ENCODE data around the gene HOXA3. TPM values are rescaled to one million over a fixed set of nuclear protein-coding genes. Genes with fewer than 3 reads are reported as not detected.

The HOXA3 gene
- total RNA-seq, result 10 to 100 TPM in 2 of 4 donors, 1 to 10 TPM in 2; 4.9 to 20.8 (median 12.0) TPM
- 10 to 100 TPM in 2 of 3 donors, 1 to 10 TPM in 1; 3.9 to 15.6 (median 10.3) TPM for polyA plus RNA-seq

DNA sequence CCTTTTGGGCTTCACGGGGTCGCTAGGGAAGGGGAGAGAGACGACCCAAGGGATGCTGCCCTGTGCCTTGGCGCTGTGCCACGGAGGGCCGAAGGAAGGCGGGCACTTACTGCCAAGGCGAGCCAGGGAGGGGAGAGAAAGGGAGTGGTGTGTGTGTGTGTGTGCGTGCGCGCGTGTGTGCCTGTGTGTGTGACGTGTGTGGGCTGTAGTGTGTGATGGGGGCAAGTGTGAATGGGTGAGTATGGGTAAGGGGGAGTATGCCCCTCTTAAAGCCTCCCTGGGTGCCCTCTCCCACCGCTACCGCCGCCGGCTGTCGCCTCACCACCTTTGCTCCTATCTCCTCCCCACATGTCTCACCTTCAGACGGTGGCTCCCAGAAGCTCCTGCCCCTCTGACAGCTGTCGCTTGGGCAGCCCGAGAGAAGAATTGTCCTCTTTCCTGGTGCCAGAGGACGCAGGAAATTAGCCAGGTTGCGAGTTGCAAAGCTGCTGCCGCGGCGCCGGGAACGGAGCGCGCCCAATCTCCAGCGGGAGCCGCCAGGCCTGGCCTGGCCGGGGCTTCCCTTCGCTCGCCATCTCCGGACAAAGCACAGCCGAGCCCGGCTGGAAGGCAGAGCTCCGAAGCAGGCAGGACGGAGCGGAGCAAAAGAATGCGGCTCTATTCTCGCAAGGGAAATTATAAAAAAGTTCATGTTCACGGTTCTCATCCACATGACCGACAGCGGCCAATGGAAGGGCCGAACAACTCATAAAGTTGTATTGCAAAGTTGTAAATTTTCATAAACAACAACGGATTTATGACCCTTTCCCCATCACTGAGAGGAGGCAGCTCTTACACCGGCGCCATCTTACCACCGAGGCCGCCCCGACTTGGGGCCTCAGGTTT, at the start of gene HOXA3:
Gene HOXA3, minus strand, starts transcription at position 653 of the 885 bp plus-strand sequence. CDS start 41,943 bp downstream, outside the sequence.
- H3K4me1 ChIP-seq, result peaks cover 0 to 76% (median 57%) of the 10 kb centered on the region in 4 donors
- peak; percentile 93 for DNase-seq
- H3K9me3 ChIP-seq, result no peaks in the 10 kb centered on the region
- intact Hi-C loops (cut with DNase I), result loop anchor here (2.0 to 5.0 kb wide), 2 partner anchors 13 to 1295 kb away; partner anchors contain the start of gene HOXA9
- TF ChIP-seq, protein P1, sequence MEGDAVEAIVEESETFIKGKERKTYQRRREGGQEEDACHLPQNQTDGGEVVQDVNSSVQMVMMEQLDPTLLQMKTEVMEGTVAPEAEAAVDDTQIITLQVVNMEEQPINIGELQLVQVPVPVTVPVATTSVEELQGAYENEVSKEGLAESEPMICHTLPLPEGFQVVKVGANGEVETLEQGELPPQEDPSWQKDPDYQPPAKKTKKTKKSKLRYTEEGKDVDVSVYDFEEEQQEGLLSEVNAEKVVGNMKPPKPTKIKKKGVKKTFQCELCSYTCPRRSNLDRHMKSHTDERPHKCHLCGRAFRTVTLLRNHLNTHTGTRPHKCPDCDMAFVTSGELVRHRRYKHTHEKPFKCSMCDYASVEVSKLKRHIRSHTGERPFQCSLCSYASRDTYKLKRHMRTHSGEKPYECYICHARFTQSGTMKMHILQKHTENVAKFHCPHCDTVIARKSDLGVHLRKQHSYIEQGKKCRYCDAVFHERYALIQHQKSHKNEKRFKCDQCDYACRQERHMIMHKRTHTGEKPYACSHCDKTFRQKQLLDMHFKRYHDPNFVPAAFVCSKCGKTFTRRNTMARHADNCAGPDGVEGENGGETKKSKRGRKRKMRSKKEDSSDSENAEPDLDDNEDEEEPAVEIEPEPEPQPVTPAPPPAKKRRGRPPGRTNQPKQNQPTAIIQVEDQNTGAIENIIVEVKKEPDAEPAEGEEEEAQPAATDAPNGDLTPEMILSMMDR (IDR thresholded peaks at IDR 0.05), result no peak
- TF ChIP-seq POLR2AphosphoS5 (IDR thresholded peaks at IDR 0.05) (peak; percentile 87 to 97 (median 94)), POLR2A (IDR thresholded peaks at IDR 0.05) (peak; percentile 85 to 88)
- 1 to 2% methylated on average over 53 of the region's 53 CpGs for WGBS, 2 donors
- H3K27ac ChIP-seq, result peak within 1 kb of the TSS in 3 of 4 donors; percentile 91 to 96 (median 95)
- no peaks in the 10 kb centered on the region for H3K36me3 ChIP-seq
- H3K4me3 ChIP-seq, result peak within 1 kb of the TSS; percentile 64 to 73 (median 68)
- no peaks in the 10 kb centered on the region for H3K27me3 ChIP-seq

DNA sequence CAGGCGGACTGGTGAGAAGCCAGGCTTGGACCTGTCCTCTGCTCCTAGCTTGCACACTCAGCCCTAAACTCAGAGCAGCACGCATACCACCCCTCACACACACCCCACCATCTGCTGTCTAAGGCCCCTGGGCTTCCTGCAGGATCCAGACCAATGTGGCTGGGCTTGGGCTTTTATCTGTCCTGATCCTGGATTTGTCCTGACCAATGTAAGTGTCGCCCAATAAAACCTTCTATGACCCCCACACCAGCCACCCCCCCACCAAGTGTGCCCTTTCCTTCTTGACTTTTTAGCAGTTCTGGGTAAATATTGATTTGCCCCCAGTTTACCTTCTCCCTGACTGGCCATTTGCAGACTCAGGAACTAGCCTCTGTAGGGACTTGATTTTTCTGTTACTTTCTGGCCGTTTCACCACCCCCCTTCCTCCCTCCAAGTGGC, 49.2 kb upstream of the HOXA3 start:
- peaks cover 17 to 72% (median 19%) of the 10 kb centered on the region in 3 donors for H3K27me3 ChIP-seq
- intact Hi-C loops (cut with DNase I), result loop anchor here (5.0 to 10.0 kb wide), 3 partner anchors 541 to 1203 kb away; partner anchors contain the start of gene TAX1BP1

DNA sequence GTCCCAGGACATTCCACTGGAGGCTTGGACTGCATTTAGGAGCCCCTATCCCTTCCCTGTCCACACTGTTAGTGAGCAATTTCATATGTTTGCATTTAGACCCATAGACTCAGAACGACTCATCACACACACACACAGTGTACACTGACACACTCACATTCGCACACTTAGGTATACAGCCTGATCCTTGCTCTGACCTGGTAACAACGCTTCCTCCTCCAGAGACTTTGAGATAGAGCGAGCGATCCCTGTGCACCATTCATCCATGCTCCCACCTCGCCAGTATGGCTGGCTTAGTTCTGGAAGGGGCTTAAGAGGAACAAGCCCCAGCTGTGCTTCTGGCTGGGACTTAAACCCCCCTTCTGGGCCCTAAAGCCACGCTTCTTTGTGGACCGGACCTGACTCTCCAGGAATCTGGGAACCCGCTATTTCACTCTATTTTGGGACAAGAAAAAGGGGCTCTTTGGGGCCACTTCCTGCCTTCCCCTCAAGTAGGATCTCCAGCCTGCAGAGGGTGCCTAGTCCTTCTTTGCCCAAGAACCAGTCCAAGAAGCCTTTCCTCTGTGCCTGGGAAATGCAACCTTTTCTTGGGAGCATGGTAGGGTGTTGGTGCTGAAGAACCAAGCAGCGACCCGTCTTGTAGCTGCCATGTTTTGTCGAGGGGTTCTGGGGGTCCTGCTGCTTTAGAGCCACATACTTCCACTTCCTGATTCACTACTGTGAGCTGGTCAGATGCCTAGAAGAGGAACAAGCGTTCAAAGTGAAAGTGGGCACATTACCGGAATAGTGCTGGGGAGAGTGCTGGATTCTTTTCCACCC, 48.6 kb upstream of the HOXA3 start:
- intact Hi-C loops (cut with DNase I), result loop anchor here (5.0 to 10.0 kb wide), 3 partner anchors 541 to 1204 kb away; partner anchors contain the start of gene TAX1BP1
- Histone ChIP-seq H3K36me3 (no peaks in the 10 kb centered on the region), H3K9me3 (no peaks in the 10 kb centered on the region), H3K27ac (peak overlapping the region in 3 of 4 donors; percentile 97 to 98 (median 98)), H3K4me3 (peak overlapping the region; percentile 55 to 76 (median 64)), H3K27me3 (peaks cover 15 to 65% (median 17%) of the 10 kb centered on the region in 3 donors), H3K4me1 (peaks cover 0 to 55% (median 34%) of the 10 kb centered on the region in 4 donors)
- no peak for DNase-seq
- 4 to 15% methylated on average over 14 of the region's 14 CpGs for WGBS, 2 donors
- TF ChIP-seq POLR2AphosphoS5 (IDR thresholded peaks at IDR 0.05), result no peak
- no peak for TF ChIP-seq POLR2A (IDR thresholded peaks at IDR 0.05)
- no peak for TF ChIP-seq EP300 (IDR thresholded peaks at IDR 0.05)
- TF ChIP-seq, protein P1 (IDR thresholded peaks at IDR 0.05), result no peak

More for the DNA sequence above, 49.2 kb upstream of the HOXA3 start:
- DNase-seq, result no peak
- Histone ChIP-seq H3K4me3 (peak overlapping the region in 2 of 4 donors; percentile 65 to 76), H3K27ac (peak overlapping the region in 2 of 4 donors; percentile 97 to 98), H3K9me3 (no peaks in the 10 kb centered on the region), H3K36me3 (no peaks in the 10 kb centered on the region), H3K4me1 (peaks cover 0 to 52% (median 34%) of the 10 kb centered on the region in 4 donors)
- 12 to 23% methylated on average over 4 of the region's 4 CpGs for WGBS, 2 donors
- TF ChIP-seq POLR2AphosphoS5 (IDR thresholded peaks at IDR 0.05) (no peak), POLR2A (IDR thresholded peaks at IDR 0.05) (no peak)
- TF ChIP-seq, protein P1 (IDR thresholded peaks at IDR 0.05), result no peak
